Activated CD8-positive, alpha-beta T cell treated with anti-CD3 and anti-CD28 coated beads, Interleukin-2, amount 10 ng/mL, durations not matched to agents 7 days and 5 days (primary cell): ENCODE results near the gene PTPRM. TPM values are rescaled to one million over a fixed set of nuclear protein-coding genes. Genes with fewer than 3 reads are reported as not detected.

Source experiments
- ATAC-seq: fragments of 150-1000 bp; cut with Tn5 transposase; one replicate; pipeline ENCODE4 v1.10.0; 2021; ENCODE audit warnings: moderate library complexity
- CTCF ChIA-PET: fragments of 350-600 bp; sonication (Branson Sonifier 250); formaldehyde crosslinking; loops from one replicate; lab custom pipeline; 2021; ENCODE audit warnings: antibody characterized with exemption; lab: Charles Lee
- POLR2A ChIA-PET: fragments of 350-600 bp; sonication (Branson Sonifier 250); formaldehyde crosslinking; loops from one replicate; lab custom pipeline; 2021; ENCODE audit warnings: antibody characterized with exemption; lab: Charles Lee
- DNase-seq: peaks from one replicate; pipeline ENCODE4 v3.0.0-alpha.2; 2020
- H3K27ac Mint-ChIP-seq: one replicate; pipeline ENCODE4 v1.8.0; 2021; ENCODE audit warnings: mild to moderate bottlenecking, mixed read lengths
- H3K27me3 Mint-ChIP-seq: one replicate; pipeline ENCODE4 v1.8.0; 2021; ENCODE audit warnings: low read depth, mixed read lengths
- H3K36me3 Mint-ChIP-seq: one replicate; pipeline ENCODE4 v1.8.0; 2021; ENCODE audit warnings: low read depth, mixed read lengths
- H3K4me1 Mint-ChIP-seq: one replicate; pipeline ENCODE4 v1.8.0; 2021; ENCODE audit warnings: low read depth, mixed read lengths
- H3K4me3 Mint-ChIP-seq: one replicate; pipeline ENCODE4 v1.8.0; 2021; ENCODE audit warnings: mild to moderate bottlenecking, mixed read lengths
- H3K9me3 Mint-ChIP-seq: one replicate; pipeline ENCODE4 v1.8.0; 2022; ENCODE audit warnings: mixed read lengths; ENCODE audit not compliant: insufficient read depth
- total RNA-seq, 2 experiments: library from RNA; stranded (reverse); gene quantifications; one replicate each; pipeline ENCODE4 v1.2.3, GENCODE V29; 2021

PTPRM gene
- total RNA-seq = 1 to 10 TPM in 1 of 2 experiments, under 1 TPM in 1; 0.76 to 1.0 TPM

DNA sequence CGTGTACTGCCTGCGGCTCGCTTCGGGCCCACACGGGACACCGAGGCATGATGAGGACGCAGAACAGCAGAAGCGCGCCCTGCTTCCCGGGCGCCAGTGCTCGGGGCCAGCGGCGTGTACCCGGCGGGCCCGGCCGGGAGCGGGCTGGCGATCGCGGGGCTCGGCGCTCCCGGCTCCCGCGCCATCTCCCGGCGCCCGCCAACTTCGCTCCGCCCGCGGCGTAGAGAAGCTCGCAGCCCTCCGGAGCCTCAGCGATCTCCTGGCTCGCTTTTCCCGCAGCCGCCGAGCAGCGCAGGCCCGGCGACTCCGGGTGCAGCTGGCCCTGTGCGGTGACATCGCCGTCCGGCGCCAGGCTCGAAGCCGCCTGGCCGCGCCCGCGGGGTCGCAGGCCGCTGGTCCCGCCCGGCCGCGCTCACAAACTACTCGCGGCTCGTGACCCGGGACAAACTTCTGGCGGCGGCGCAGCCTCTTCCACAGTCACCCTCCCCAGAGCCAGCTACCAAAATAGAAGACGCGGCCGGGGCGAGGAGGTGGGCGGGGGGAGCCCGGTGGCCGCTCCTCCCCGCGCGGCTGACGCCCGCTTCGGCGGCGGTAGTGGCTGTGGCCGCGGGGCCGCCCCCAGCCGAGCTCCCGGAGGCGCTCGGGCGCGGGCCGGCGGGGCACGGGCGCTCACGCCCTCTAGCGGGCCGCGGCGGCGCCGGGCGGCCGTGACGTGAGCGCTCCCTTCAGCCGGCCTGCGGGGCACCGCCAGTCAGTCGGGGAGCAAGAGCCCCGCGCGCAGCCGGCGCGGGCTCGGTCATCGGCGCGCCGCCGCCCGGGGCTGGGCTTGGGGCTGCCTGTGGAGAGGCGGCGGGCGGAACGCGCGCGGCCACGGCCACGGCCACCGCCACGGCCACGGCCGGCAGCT lies at the start of gene PTPRM:
TSS of gene PTPRM (plus strand) at position 750 of the 907 bp plus-strand sequence. CDS start 503 bp downstream, outside the sequence.
- Mint-ChIP-seq H3K27me3 (peaks cover 43% of the 10 kb centered on the region), H3K27ac (no peak within 1 kb of the TSS)
- POLR2A ChIA-PET = no interaction called here

DNA sequence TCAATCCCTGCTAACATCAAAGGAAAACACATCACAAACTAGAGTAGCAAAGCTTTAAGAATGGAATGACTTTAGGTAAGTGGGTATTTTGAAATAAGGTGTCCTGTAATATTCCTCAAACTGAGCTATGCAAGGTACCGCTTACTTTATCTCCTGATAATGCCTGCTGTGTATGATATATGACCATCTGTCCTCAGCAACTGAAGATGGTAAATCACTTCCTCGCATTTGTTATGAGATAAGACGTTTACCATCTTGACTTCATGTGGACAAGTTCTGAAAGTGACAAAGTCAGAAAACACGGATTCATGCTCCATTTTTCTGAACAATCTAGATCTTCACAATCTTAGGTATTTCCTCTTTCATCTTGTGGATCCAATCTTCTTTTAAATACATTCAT lies 49.3 kb upstream of the PTPRM start:
- ChIA-PET CTCF (no interaction called here), POLR2A (no interaction called here)
- Mint-ChIP-seq H3K27ac (no peak overlapping the region), H3K4me3 (no peak overlapping the region), H3K9me3 (no peaks in the 10 kb centered on the region), H3K4me1 (no peaks in the 10 kb centered on the region), H3K36me3 (no peaks in the 10 kb centered on the region), H3K27me3 (no peaks in the 10 kb centered on the region)
- ATAC-seq = no peak
- no peak for DNase-seq

More for the DNA sequence above, at the start of gene PTPRM:
- ATAC-seq (peak; percentile 96), DNase-seq (peak; percentile 49)
- Mint-ChIP-seq H3K9me3 (no peaks in the 10 kb centered on the region), H3K4me3 (no peak within 1 kb of the TSS), H3K36me3 (no peaks in the 10 kb centered on the region), H3K4me1 (peaks cover 1% of the 10 kb centered on the region)
- CTCF ChIA-PET = interaction anchor here (0.9 to 1.3 kb wide), 3 partner anchors 13 to 68 kb away, joined by 3 read pairs; no protein-coding TSS in a partner anchor

DNA sequence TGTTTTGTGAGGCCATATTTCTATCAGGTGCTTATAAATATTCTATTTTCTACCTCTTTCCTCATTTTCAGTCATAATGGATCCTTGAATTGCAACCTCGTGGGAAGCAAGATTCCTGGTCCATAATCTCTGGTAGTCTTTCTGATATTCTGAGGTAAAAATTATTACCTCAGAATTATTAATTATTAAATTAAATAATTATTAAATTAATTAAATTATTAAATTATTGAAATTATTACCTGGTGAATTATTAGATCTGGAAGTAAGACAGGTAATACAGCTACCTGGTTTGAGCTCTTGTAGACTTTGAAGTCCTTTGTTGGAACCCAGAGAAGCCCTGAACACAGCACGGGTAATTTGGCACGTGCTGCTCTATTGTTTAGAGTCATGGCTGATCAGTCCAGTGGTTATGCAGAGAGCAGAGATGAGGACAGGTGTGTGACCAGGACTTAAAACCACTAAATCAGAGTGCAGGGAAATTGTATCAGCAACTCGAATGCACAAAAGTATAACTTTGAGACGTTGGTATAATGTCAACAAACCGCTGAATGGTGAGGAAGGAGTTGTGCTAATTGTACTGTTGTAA lies 46.8 kb upstream of the PTPRM start:
- ChIA-PET CTCF (no interaction called here), POLR2A (no interaction called here)
- Mint-ChIP-seq H3K27ac (no peak overlapping the region), H3K36me3 (no peaks in the 10 kb centered on the region), H3K4me3 (no peak overlapping the region), H3K9me3 (no peaks in the 10 kb centered on the region), H3K4me1 (no peaks in the 10 kb centered on the region), H3K27me3 (no peaks in the 10 kb centered on the region)
- no peak for ATAC-seq
- DNase-seq = no peak

- CTCF ChIA-PET = no interaction called here
- Mint-ChIP-seq H3K4me1 (no peaks in the 10 kb centered on the region), H3K36me3 (no peaks in the 10 kb centered on the region), H3K4me3 (no peak overlapping the region), H3K27ac (no peak overlapping the region), H3K9me3 (no peaks in the 10 kb centered on the region), H3K27me3 (no peaks in the 10 kb centered on the region)
- POLR2A ChIA-PET = no interaction called here
- no peak for ATAC-seq
- DNase-seq = no peak
Observed at GRCh38 chr18:7521226-7521856, 45.8 kb upstream of the PTPRM start.

DNA sequence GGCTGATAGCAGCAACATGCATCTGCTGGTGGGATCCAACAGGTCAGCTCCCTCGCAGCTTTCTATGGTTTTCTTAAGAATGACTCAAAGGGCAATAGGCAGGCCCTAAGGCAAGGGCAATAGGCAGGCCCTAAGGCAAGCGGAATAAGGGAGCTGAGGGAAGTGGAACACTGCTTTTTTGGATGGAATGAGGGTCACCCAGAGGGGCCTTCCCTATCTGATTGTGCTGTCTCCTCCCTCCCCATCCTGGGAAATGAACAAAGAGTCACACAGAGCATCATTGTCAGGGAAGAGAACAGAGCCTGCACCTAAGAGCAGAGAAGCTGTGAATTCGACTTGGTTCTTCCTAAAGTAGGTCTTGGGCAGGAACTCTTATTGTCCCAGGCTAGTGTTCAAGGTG lies 43.3 kb upstream of the PTPRM start:
- DNase-seq (no peak), ATAC-seq (no peak)
- Mint-ChIP-seq H3K36me3 (no peaks in the 10 kb centered on the region), H3K4me3 (no peak overlapping the region), H3K9me3 (no peaks in the 10 kb centered on the region), H3K4me1 (no peaks in the 10 kb centered on the region), H3K27ac (no peak overlapping the region), H3K27me3 (no peaks in the 10 kb centered on the region)
- ChIA-PET POLR2A (no interaction called here), CTCF (no interaction called here)

- Mint-ChIP-seq H3K27ac (no peak overlapping the region), H3K9me3 (no peaks in the 10 kb centered on the region)
- CTCF ChIA-PET = no interaction called here
Observed at GRCh38 chr18:7524786-7525185, 42.3 kb upstream of the PTPRM start.

GRCh38 chr18:7532942-7533341 lies 34.2 kb upstream of the PTPRM start:
- no peaks in the 10 kb centered on the region for H3K9me3 Mint-ChIP-seq
- POLR2A ChIA-PET = no interaction called here

More at GRCh38 chr18:7524786-7525185, 42.3 kb upstream of the PTPRM start:
- H3K4me3 Mint-ChIP-seq = no peak overlapping the region
- DNase-seq = no peak
- no peak for ATAC-seq
- H3K36me3 Mint-ChIP-seq = no peaks in the 10 kb centered on the region
- no peaks in the 10 kb centered on the region for H3K4me1 Mint-ChIP-seq
- POLR2A ChIA-PET = no interaction called here
- no peaks in the 10 kb centered on the region for H3K27me3 Mint-ChIP-seq

GRCh38 chr18:7535436-7536205 lies 31.5 kb upstream of the PTPRM start:
- ChIA-PET CTCF (no interaction called here), POLR2A (no interaction called here)
- Mint-ChIP-seq H3K36me3 (no peaks in the 10 kb centered on the region), H3K4me3 (no peak overlapping the region), H3K4me1 (no peaks in the 10 kb centered on the region), H3K27me3 (no peaks in the 10 kb centered on the region), H3K9me3 (no peaks in the 10 kb centered on the region), H3K27ac (no peak overlapping the region)
- ATAC-seq (no peak), DNase-seq (no peak)

More at GRCh38 chr18:7532942-7533341, 34.2 kb upstream of the PTPRM start:
- H3K4me3 Mint-ChIP-seq = no peak overlapping the region
- CTCF ChIA-PET = no interaction called here
- no peaks in the 10 kb centered on the region for H3K4me1 Mint-ChIP-seq
- no peak overlapping the region for H3K27ac Mint-ChIP-seq
- ATAC-seq (no peak), DNase-seq (no peak)
- no peaks in the 10 kb centered on the region for H3K27me3 Mint-ChIP-seq
- H3K36me3 Mint-ChIP-seq = no peaks in the 10 kb centered on the region

GRCh38 chr18:7537145-7537544 lies 30.0 kb upstream of the PTPRM start:
- ATAC-seq (no peak), DNase-seq (no peak)
- ChIA-PET POLR2A (no interaction called here), CTCF (no interaction called here)
- Mint-ChIP-seq H3K4me3 (no peak overlapping the region), H3K36me3 (no peaks in the 10 kb centered on the region), H3K4me1 (no peaks in the 10 kb centered on the region), H3K27ac (no peak overlapping the region), H3K9me3 (no peaks in the 10 kb centered on the region), H3K27me3 (no peaks in the 10 kb centered on the region)

DNA sequence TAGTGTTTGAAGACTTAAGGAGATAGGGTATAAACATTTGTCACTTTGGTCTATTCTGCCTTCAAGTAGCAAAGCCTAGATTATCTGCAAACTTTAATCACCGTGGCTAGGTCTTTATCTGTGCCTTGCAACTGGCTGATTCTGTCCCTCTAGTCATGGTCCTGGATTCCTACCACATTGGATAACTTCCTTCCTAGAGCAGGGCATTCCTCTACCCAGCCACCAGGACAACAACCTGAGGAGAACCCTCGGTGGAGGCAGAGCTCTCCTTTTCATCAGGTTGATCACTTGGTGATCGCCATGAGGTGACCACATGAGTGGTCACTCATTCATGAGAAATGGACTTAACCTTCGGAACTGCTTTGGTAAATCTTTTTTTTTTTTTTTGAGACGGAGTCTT lies 25.3 kb upstream of the PTPRM start:
- ATAC-seq = no peak
- Mint-ChIP-seq H3K27me3 (no peaks in the 10 kb centered on the region), H3K9me3 (no peaks in the 10 kb centered on the region), H3K36me3 (no peaks in the 10 kb centered on the region), H3K4me1 (no peaks in the 10 kb centered on the region), H3K4me3 (no peak overlapping the region), H3K27ac (no peak overlapping the region)
- DNase-seq = no peak
- POLR2A ChIA-PET = no interaction called here
- CTCF ChIA-PET = no interaction called here

- no peaks in the 10 kb centered on the region for H3K27me3 Mint-ChIP-seq
- ChIA-PET POLR2A (no interaction called here), CTCF (no interaction called here)
- no peak overlapping the region for H3K27ac Mint-ChIP-seq
- DNase-seq (no peak), ATAC-seq (no peak)
- H3K4me1 Mint-ChIP-seq = no peaks in the 10 kb centered on the region
- H3K36me3 Mint-ChIP-seq = no peaks in the 10 kb centered on the region
- no peaks in the 10 kb centered on the region for H3K9me3 Mint-ChIP-seq
- no peak overlapping the region for H3K4me3 Mint-ChIP-seq
Observed at GRCh38 chr18:7544686-7545085, 22.4 kb upstream of the PTPRM start.
